ENCODE measurements around the gene METTL16. TPM values are rescaled to one million over a fixed set of nuclear protein-coding genes. Genes with fewer than 3 reads are reported as not detected.

The METTL16 gene
- total and polyA plus RNA-seq, 2 of the 8 experiments (the other 6 are each of a cell fraction or from before 2014, with no cell fraction given) = 22.8 to 59.4 TPM

- Histone ChIP-seq H3K36me3 (ENCODE audit: control insufficient read depth in 2 of 4, insufficient read depth in 4 of 4, low read length in 3 of 4) (no peaks in the 10 kb centered on the region), H4K5ac (ENCODE audit: insufficient read length, low read depth, low read length) (no peak overlapping the region), H3K23ac (ENCODE audit: insufficient read length) (no peak overlapping the region), H2BK12ac (ENCODE audit: low read depth, low read length) (0 out of 2 replicates have a peak overlapping the region, but pooled peaks have one; percentile 39), H3K9ac (replicated peaks in 1 of 4; ENCODE audit: extremely low read depth in 1 of 4, low read depth in 3 of 4, low read length in 3 of 4) (no peak overlapping the region), H2BK20ac (ENCODE audit: low read length) (no peak overlapping the region), H4K20me1 (replicated peaks in 1 of 2; ENCODE audit: control insufficient read depth in 1 of 2, insufficient read depth in 2 of 2, low read length in 2 of 2) (peaks cover 13 to 15% of the 10 kb centered on the region in 2 experiments), H4K8ac (ENCODE audit: extremely low read depth, insufficient read depth, low read length) (no peak overlapping the region), H3K23me2 (ENCODE audit: low read depth, low read length) (peaks cover 22% of the 10 kb centered on the region), H4K91ac (replicated peaks; ENCODE audit: insufficient read length, low read length) (no peak overlapping the region), H3K4me2 (ENCODE audit: insufficient read depth in 1 of 2, low read depth in 2 of 2, low read length in 2 of 2) (peak overlapping the region; percentile 81 to 99; a peak in 3 of 4 replicates), H3K4me1 (replicated peaks in 1 of 4; ENCODE audit: control insufficient read depth in 3 of 4, insufficient read depth in 4 of 4, low read length in 3 of 4) (peaks cover 15 to 46% (median 32%) of the 10 kb centered on the region in 4 experiments), H2AK5ac (ENCODE audit: low read depth, low read length) (no peak overlapping the region), H2AFZ (ENCODE audit: low read length) (no peak overlapping the region), H2BK15ac (ENCODE audit: low read length) (no peak overlapping the region), H3K56ac (replicated peaks; ENCODE audit: insufficient read length, low read depth, low read length) (no peak overlapping the region), H3K14ac (ENCODE audit: insufficient read length) (no peak overlapping the region), H3K27me3 (replicated peaks in 1 of 4; ENCODE audit: control insufficient read depth in 3 of 4, extremely low read depth in 1 of 4, insufficient read depth in 3 of 4, low read length in 3 of 4) (no peaks in the 10 kb centered on the region), H3K79me2 (ENCODE audit: control insufficient read depth in 1 of 2, insufficient read depth in 2 of 2, low read length in 2 of 2) (peaks cover 0 to 51% of the 10 kb centered on the region in 2 experiments; a peak in 2 of 4 replicates), H3K27ac (ENCODE audit: low read depth, low read length) (no peak overlapping the region), H3K79me1 (ENCODE audit: low read depth, low read length) (peaks cover 28% of the 10 kb centered on the region), H2BK120ac (replicated peaks; ENCODE audit: low read depth, low read length) (no peak overlapping the region), H2BK5ac (ENCODE audit: low read depth, low read length) (no peak overlapping the region), H3K4ac (replicated peaks; ENCODE audit: insufficient read length, low read depth, low read length) (no peak overlapping the region), H3K18ac (ENCODE audit: extremely low read depth, low read length) (no peak overlapping the region), H3K9me3 (ENCODE audit: insufficient read depth in 2 of 2, low read depth in 1 of 2, low read length in 1 of 2) (no peaks in the 10 kb centered on the region), H3K4me3 (ENCODE audit: extremely low read depth in 1 of 4, insufficient read depth in 2 of 4, low read depth in 3 of 4, low read length in 4 of 4) (no peak overlapping the region)
- CTCF ChIA-PET (ENCODE audit: partially characterized antibody) = interaction anchor here (1.8 kb wide), 1 partner anchor 12 kb away, joined by 6 read pairs; no protein-coding TSS in a partner anchor
- DNase-seq (ENCODE audit: low read depth in 1 of 2, low spot score in 2 of 2) (no peak), FAIRE-seq (no peak)
- POLR2A ChIA-PET (ENCODE audit: partially characterized antibody) = no interaction called here
- 90% methylated on average over 11 of the region's 16 CpGs; no CpG with 5 or more reads in 1 of the 2 experiments for WGBS, 2 experiments (ENCODE audit: extremely low coverage in 1 of 2, insufficient coverage in 1 of 2, insufficient read length in 1 of 2, insufficient replicate concordance in 2 of 2, low coverage in 1 of 2, low lambda C conversion rate in 2 of 2, missing lambda C conversion rate in 1 of 2)
- no peak for TF ChIP-seq SIX5 (IDR thresholded peaks at IDR 0.05; ENCODE audit: low read depth, low read length)
- no peak for TF ChIP-seq POU5F1 (IDR thresholded peaks at IDR 0.05; ENCODE audit: low read depth, low read length)
- no peak for TF ChIP-seq KDM4A (IDR thresholded peaks at IDR 0.05; ENCODE audit: low read depth, low read length, severe bottlenecking)
- no peak for TF ChIP-seq EP300 (IDR thresholded peaks at IDR 0.05; ENCODE audit: borderline replicate concordance in 1 of 2, low read depth in 2 of 2, low read length in 2 of 2)
Measured at GRCh38 chr17:2394775-2395201, 116.9 kb downstream of the METTL16 start.
